Activated CD8-positive, alpha-beta memory T cell treated with anti-CD3 and anti-CD28 coated beads, Interleukin-2, amount 50 U/mL, for 1 hour (primary cell): ENCODE measurements around the gene ENOX1.

Experiments
- DNase-seq: peaks from one replicate; pipeline ENCODE4 v3.0.0-alpha.2; 2020; ENCODE audit errors: extremely low read depth

The ENOX1 gene

GRCh38 chr13:43546251-43546650 lies 240.5 kb downstream of the ENOX1 start:
- no peak for DNase-seq

DNA sequence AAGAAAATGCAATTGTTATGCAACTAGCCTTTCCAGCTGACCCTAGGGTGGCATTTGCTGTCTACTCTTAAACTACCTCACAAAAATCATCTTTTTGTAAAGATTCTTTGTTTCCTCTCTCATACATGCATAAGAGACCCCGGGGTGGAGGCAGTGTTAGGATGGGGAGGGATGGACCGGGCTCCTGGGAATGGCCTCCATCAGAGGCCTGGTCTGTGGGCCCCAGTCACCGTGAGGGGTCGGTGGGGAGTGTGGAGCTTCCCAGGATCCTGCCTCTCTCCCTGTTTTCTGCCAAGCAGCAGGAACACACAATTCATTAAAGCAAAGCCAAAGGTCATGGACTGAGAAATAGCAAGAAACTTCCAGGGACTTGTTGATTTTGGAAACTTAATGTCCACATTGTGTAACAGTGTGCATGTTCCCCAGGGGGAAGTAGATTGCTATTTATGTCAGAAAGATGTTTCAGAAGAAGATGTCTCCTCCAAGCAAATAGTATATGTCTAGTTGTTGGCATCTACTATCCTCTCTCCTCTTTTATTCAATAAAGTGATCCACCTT lies 241.4 kb downstream of the ENOX1 start:
- no peak for DNase-seq

DNA sequence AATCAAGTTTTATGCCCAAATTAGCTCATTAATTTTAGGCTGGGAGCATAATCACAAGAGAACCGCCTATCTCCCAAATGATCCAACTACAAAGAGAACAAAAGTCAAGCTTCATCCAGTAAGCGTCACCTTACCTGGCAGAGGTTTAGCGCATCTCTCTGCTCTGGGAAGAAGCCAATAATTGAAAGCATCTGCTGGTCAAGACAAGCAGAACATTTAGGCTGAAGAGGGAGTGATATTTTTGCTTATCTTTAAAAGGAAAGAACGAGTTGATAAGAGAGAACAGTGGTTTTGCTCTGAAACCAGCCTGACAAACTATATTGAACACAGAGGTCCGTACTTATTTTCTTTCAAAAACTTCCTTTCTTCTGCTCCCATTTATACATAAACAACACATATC lies 242.1 kb downstream of the ENOX1 start:
- DNase-seq: no peak

DNA sequence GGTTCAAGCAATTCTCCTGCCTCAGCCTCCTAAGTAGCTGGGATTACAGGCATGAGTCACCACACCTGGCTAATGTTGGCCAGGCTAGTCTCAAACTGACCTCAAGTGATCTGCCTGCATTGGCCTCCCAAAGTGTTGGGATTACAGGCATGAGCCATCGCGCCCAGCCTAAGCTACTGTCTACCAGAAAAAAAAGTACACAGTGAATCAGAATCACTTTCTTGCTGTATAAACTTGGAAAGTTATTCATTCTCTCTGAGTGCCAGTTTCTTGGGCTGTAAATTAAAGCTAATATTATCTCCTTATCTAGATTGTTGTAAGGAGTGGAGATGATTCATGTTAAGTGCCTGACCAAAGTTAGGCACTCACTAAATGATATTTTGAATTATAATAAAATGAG lies 242.8 kb downstream of the ENOX1 start:
- DNase-seq: no peak

DNA sequence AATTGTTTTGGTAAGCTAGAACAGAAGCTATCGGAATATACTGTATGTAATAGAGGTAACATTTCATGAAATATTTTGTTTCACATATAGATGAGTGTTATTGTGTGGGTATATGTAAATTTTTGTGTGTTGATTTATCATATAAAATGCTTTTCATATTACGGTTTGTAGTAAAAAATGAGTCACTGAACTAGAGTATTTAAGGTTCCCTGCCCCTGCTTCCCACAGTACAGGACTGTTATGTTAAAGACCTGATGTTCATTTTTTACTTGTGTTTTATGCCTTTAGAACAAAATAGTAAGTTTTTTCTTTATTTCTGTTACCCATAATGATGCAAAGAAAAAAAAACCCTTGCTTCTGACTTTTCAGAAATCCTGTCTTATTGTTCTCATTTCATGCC lies 243.4 kb downstream of the ENOX1 start:
- DNase-seq: no peak

- no peak for DNase-seq
Measured at GRCh38 chr13:43537124-43537523, 249.6 kb downstream of the ENOX1 start.

- no peak for DNase-seq
Measured at GRCh38 chr13:43529796-43530195, 257.0 kb downstream of the ENOX1 start.

DNA sequence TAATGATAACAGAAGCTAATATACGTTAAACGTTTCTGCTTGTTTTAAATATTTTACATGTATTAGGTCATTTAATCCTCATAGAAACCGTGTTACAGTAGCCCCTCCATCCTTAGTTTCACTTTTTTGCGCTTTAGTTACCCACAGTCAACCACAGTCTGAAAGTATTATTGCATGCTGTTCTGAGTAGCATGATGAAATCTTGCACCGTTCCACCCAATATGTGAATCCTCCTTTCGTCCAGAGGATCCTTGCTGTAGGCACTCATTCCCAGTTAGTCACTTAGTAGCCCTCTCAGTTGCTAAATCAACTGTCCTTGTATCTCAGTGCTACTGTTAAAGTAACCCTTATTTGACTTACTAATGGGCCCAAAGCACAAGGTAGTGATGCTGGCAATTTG lies 257.8 kb downstream of the ENOX1 start:
- no peak for DNase-seq

- no peak for DNase-seq
Measured at GRCh38 chr13:43522788-43523187, 264.0 kb downstream of the ENOX1 start.

- DNase-seq: no peak
Measured at GRCh38 chr13:43520351-43520750, 266.4 kb downstream of the ENOX1 start.

- DNase-seq: no peak
Measured at GRCh38 chr13:43518833-43519232, 267.9 kb downstream of the ENOX1 start.

- DNase-seq: no peak
Measured at GRCh38 chr13:43516401-43516833, 270.4 kb downstream of the ENOX1 start.

- no peak for DNase-seq
Measured at GRCh38 chr13:43515531-43515930, 271.2 kb downstream of the ENOX1 start.

- DNase-seq: no peak
Measured at GRCh38 chr13:43514311-43514710, 272.5 kb downstream of the ENOX1 start.

- no peak for DNase-seq
Measured at GRCh38 chr13:43512221-43512620, 274.6 kb downstream of the ENOX1 start.

- DNase-seq: no peak
Measured at GRCh38 chr13:43510956-43511901, 275.5 kb downstream of the ENOX1 start.

GRCh38 chr13:43495732-43496131 lies 291.0 kb downstream of the ENOX1 start:
- DNase-seq: no peak

GRCh38 chr13:43494206-43494605 lies 292.6 kb downstream of the ENOX1 start:
- DNase-seq: no peak

DNA sequence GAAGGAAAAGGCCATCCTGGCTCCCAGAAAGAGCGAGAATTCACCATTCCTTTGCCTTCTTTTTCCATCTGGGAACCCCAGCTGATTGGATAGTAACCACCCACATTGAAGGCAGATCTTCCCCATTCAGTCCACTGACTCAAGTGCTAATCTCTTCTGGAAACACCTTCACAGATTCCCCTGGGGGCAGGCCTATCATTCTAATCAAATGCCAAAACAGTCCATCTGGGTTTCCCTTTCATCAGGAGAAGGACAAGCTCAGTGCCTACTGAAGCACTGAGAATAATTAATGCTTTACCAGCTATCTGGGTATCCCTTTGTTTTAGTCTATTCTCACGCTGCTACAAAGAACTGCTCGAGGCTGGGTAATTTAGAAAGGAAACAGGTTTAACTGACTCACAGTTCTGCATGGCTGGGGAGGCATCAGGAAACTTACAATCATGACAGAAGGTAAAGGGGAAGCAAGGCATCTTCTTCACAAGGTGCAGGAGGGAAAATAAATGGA lies 293.2 kb downstream of the ENOX1 start:
- no peak for DNase-seq

DNA sequence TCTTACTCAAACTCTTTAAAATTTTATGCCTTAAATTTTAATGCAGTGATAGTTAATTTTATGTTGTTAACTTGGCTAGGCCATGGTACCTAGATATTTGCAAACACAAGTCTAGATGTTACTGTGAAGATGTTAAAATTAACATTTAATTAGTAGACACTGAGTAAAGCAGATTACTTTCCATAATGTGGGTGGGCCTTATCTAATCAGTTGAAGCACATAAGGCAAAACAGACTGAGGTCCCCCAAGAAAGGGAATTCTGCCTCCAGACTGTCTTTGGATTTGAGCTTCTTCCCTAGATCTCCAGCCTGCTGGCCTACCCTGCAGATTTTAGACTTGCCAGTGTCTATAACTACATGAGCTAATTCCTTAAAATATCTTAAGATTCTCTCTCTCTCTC lies 294.0 kb downstream of the ENOX1 start:
- DNase-seq: no peak

- DNase-seq: no peak
Measured at GRCh38 chr13:43492311-43492710, 294.5 kb downstream of the ENOX1 start.

DNA sequence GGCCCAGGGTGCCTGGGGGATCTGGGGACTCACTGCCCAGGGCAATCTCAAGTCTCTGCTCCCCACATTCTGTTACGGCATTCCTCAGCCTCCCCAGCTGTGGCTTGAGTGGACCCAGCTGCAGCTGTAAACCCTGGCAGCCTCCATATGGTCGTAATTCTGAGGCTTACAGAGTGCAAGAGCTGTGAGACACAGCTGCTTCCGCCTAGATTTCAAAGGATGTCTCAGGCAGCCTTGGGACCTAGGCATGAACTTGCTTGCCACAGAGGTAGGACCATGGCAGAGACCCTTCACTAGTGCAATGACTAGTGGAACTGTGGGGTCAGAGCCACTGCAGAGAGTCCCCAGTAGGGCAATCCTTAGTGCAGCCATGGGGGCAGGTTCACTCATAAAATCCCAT lies 297.5 kb downstream of the ENOX1 start:
- DNase-seq: no peak

DNA sequence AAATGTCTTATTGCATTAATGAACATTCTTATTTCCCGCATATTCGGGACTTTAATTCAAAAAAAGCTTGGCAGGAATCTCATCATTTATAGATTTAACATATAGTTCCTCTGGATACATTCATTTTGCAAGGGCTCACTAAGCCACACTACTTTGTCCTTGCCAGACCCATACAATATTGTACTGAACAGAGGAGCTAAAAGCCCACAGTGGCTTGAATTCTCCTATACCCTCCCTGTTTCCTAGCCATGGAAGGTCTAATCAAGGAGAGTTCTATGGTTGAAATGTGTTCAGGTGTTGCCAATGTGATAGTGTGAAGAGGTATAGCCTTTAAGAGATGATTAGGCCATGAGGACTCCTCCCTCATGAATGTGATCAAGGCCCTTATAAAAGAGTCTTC lies 298.9 kb downstream of the ENOX1 start:
- no peak for DNase-seq
